ENCODE results near the gene HPX. TPM values are rescaled to one million over a fixed set of nuclear protein-coding genes. Genes with fewer than 3 reads are reported as not detected.

The HPX gene
- 10 to 100 TPM in 1 of 9 donors, 1 to 10 TPM in 7, under 1 TPM in 1; 0.26 to 25.2 (median 1.7) TPM for total RNA-seq
- polyA plus RNA-seq: 1 to 10 TPM; 1.5 to 1.8 (median 1.8) TPM
- long read RNA-seq, donor 1, partial matches to known transcripts: 0 of 1 reads
- long read RNA-seq, donor 1, other reads (novel, unspliced or antisense): 0 of 1 reads
- long read RNA-seq, donor 2: 0 reads
- long read RNA-seq, donor 3: 0 reads
- long read RNA-seq, donor 4: 0 reads
- long read RNA-seq, donor 5, partial matches to known transcripts: 1 of 2 reads
- long read RNA-seq, donor 5, other reads (novel, unspliced or antisense): 0 of 2 reads
- long read RNA-seq, donor 6: 0 reads
- long read RNA-seq, donor 7, partial matches to known transcripts: 0 of 1 reads
- long read RNA-seq, donor 7, other reads (novel, unspliced or antisense): 0 of 1 reads
- long read RNA-seq, donor 8, transcript HPX-201 (10 exons, 1,652 nt): minor isoform, 9 of 24 reads
- long read RNA-seq, donor 8, transcript HPX-206 (3 exons, 672 nt): major isoform, 13 of 24 reads
- long read RNA-seq, donor 8, partial matches to known transcripts: 0 of 24 reads
- long read RNA-seq, donor 8, other reads (novel, unspliced or antisense): 0 of 24 reads
- long read RNA-seq, donor 9: 0 reads
- long read RNA-seq, donor 10, transcript HPX-206 (3 exons, 672 nt): major isoform, 6 of 9 reads
- long read RNA-seq, donor 10, partial matches to known transcripts: 0 of 9 reads
- long read RNA-seq, donor 10, other reads (novel, unspliced or antisense): 0 of 9 reads

- no peak for TF ChIP-seq POLR2A (IDR thresholded peaks at IDR 0.05)
- TF ChIP-seq CTCF (IDR thresholded peaks at IDR 0.05): no peak
- Histone ChIP-seq H3K9me3 (replicated peaks in 1 of 3) (no peaks in the 10 kb centered on the region), H3K36me3 (replicated peaks in 1 of 2) (no peaks in the 10 kb centered on the region), H3K4me3 (no peak within 1 kb of the TSS), H3K4me1 (replicated peaks in 1 of 2) (no peaks in the 10 kb centered on the region), H3K27me3 (no peaks in the 10 kb centered on the region), H3K27ac (no peak within 1 kb of the TSS)
- 54 to 71% (median 61%) methylated on average over 3 of the region's 3 CpGs for WGBS, 4 donors
- DNase-seq: peak in 1 of 7 donors; percentile 13
- intact Hi-C loops (cut with DNase I): no loop called here
These were observed at the start of gene HPX for GRCh38 chr11:6440906-6441358. HPX (minus strand) TSS chr11:6440987; CDS start chr11:6440963, 24 bp downstream.

DNA sequence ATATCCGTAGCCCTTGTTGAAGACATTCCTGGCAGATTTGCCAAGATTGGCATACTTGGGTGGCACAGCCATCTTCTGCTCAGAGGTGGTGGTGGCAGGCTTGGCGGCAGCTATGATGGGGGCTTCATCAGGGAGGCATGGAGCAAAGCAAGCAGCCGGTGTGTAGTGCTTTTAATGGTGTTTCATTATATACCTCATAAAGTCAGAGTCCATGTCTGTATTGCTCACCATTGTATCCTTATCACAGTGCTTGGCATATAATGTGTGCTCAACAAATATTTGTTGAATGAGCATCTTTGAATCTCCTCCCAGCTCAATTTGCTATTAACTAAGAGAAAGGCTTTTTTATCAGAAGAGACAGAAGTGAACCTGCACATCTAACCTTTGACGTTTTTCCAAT lies 48.5 kb upstream of the HPX start:
- TF ChIP-seq CTCF (IDR thresholded peaks at IDR 0.05): no peak
- no peak for TF ChIP-seq POLR2A (IDR thresholded peaks at IDR 0.05)
- intact Hi-C loops (cut with DNase I): no loop called here
- no peak for DNase-seq
- Histone ChIP-seq H3K27ac (no peak overlapping the region), H3K27me3 (no peaks in the 10 kb centered on the region), H3K4me3 (no peak overlapping the region), H3K9me3 (replicated peaks in 1 of 3) (no peaks in the 10 kb centered on the region), H3K36me3 (replicated peaks in 1 of 2) (peaks cover 0 to 32% of the 10 kb centered on the region in 2 donors), H3K4me1 (replicated peaks in 1 of 2) (no peaks in the 10 kb centered on the region)
- 89 to 91% (median 90%) methylated on average over 4 of the region's 4 CpGs for WGBS, 4 donors

- WGBS, 4 donors: 95 to 99% (median 97%) methylated on average over 3 of the region's 3 CpGs
These were observed 48.0 kb upstream of the HPX start for GRCh38 chr11:6488821-6489220.

More at GRCh38 chr11:6488821-6489220, 48.0 kb upstream of the HPX start:
- Histone ChIP-seq H3K4me3 (no peak overlapping the region), H3K27ac (no peak overlapping the region), H3K9me3 (replicated peaks in 1 of 3) (no peaks in the 10 kb centered on the region), H3K27me3 (no peaks in the 10 kb centered on the region), H3K4me1 (replicated peaks in 1 of 2) (no peaks in the 10 kb centered on the region), H3K36me3 (replicated peaks in 1 of 2) (peaks cover 0 to 35% of the 10 kb centered on the region in 2 donors)
- TF ChIP-seq CTCF (IDR thresholded peaks at IDR 0.05): no peak
- TF ChIP-seq POLR2A (IDR thresholded peaks at IDR 0.05): no peak
- intact Hi-C loops (cut with DNase I): no loop called here
- DNase-seq: no peak

All from adrenal gland (tissue), 19 donors.